ENCODE measurements around the gene NXT2.

- TF ChIP-seq POLR2AphosphoS5 (IDR thresholded peaks at IDR 0.05) (no peak), POLR2A (IDR thresholded peaks at IDR 0.05) (no peak), CTCF (IDR thresholded peaks at IDR 0.05 in 8 of 11, conservative IDR thresholded peaks at IDR 0.05 in 3 of 11) (no peak)
Measured at GRCh38 chrX:109519001-109519400, 17.6 kb upstream of the NXT2 start.
